Body of pancreas (tissue), 4 donors: ENCODE measurements around the gene HOXC6.

Source experiments
- CTCF ChIP-seq, 7 experiments: fragments of 450-650 bp in 4 of 7; fragments of 200-600 bp in 3 of 7; sonication (generic) in 3 of 7; IDR thresholded peaks; one replicate each; pipeline ENCODE4 v1.5.1; 2016 to 2019; ENCODE audit warnings: antibody characterized with exemption in 7 of 7
- POLR2A ChIP-seq, 3 donors: fragments of 450-650 bp; IDR thresholded peaks; one replicate each; pipeline ENCODE4 v1.6.1; 2016; ENCODE audit warnings: antibody characterized with exemption in 3 of 3, mild to moderate bottlenecking in 2 of 3

DNA sequence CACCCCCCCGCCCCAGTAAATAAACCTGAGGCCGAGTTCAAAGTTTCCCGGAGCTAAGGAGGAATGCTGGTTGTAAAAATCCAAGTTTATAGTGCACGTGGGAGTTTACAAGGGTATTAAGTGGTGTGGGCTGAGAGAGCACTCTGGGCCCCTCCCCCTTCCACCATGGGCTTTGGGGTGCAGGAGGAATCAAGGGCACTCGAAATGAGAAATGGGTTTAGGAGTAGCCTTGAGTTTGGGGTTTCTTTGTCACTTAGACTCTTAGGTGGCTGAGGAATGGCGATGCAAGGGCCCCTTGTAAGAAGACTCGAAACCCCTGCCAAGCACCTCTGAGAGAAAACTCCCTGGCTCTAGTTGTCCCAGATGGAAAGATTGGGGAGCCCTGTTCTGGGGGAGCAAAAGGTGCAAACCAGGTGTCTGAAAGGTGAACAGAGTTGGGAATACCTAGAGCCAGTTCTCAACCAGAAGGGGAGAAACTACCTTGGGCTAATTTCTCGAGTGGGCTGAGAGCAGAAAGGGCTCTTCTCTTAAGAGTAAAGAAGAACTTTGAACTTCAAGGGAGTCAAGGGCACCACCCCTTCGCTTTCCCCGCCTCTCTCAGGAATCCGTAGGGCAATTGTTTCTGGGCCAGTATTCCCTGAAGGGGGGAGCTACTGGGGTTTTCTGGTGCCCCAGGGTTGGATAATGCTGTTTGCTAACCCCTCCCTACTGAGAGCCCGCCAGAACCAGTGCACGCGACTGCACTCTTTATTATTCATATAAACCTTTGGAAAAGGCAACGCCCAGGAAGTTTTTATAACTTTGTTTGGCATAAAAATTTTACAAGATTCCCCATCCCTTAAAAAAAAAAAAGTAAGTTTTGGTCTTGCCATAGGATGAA is 49.5 kb upstream of the HOXC6 start:
- TF ChIP-seq CTCF (IDR thresholded peaks at IDR 0.05) (no peak), POLR2A (IDR thresholded peaks at IDR 0.05) (no peak)
